Vagina (tissue), 2 donors: ENCODE measurements around the gene SCARF2.

Source experiments
- POLR2A ChIP-seq, 2 donors: fragments of 450-650 bp; IDR thresholded peaks; one replicate each; pipeline ENCODE4 v1.6.1; 2017; ENCODE audit warnings: antibody characterized with exemption in 2 of 2, mild to moderate bottlenecking in 2 of 2, moderate library complexity in 2 of 2
- POLR2AphosphoS5 ChIP-seq, 2 donors: sonication (generic); formaldehyde crosslinking; IDR thresholded peaks; one replicate each; pipeline ENCODE4 v1.9.0; 2017; ENCODE audit warnings: antibody characterized with exemption in 2 of 2, mild to moderate bottlenecking in 2 of 2, low read depth in 1 of 2; ENCODE audit not compliant: insufficient read depth in 1 of 2
- TF ChIP-seq, protein P1 (sequence below), 3 experiments: fragments of 450-650 bp in 2 of 3; fragments of 200-600 bp in 1 of 3; sonication (generic) in 1 of 3; IDR thresholded peaks; one replicate each; pipeline ENCODE4 v1.5.1; 2017 to 2019; ENCODE audit warnings: antibody characterized with exemption in 3 of 3, mild to moderate bottlenecking in 2 of 3, moderate library complexity in 2 of 3

DNA sequence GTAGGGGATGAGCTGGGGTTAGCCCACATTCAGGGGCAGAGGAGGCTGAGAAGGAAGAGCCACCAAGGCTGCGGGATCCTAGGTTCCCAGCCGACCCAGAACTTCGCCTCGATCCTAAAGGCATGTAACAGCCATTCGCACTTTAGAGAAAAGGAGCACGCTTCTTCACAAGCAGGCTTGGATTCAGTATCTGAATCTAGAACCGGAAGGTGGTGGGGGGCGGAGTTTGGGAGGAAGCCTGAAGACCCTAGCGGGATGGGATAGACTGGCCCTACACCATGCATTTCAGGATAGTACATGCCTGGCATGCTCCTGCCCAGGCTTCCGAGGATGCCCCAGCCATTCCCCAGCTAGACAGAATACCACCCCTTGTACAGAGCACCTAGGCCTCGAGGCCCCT, 4.4 kb downstream of the SCARF2 start:
- TF ChIP-seq, protein P1, sequence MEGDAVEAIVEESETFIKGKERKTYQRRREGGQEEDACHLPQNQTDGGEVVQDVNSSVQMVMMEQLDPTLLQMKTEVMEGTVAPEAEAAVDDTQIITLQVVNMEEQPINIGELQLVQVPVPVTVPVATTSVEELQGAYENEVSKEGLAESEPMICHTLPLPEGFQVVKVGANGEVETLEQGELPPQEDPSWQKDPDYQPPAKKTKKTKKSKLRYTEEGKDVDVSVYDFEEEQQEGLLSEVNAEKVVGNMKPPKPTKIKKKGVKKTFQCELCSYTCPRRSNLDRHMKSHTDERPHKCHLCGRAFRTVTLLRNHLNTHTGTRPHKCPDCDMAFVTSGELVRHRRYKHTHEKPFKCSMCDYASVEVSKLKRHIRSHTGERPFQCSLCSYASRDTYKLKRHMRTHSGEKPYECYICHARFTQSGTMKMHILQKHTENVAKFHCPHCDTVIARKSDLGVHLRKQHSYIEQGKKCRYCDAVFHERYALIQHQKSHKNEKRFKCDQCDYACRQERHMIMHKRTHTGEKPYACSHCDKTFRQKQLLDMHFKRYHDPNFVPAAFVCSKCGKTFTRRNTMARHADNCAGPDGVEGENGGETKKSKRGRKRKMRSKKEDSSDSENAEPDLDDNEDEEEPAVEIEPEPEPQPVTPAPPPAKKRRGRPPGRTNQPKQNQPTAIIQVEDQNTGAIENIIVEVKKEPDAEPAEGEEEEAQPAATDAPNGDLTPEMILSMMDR (IDR thresholded peaks at IDR 0.05) = no peak
- TF ChIP-seq POLR2A (IDR thresholded peaks at IDR 0.05) = no peak
- no peak for TF ChIP-seq POLR2AphosphoS5 (IDR thresholded peaks at IDR 0.05; ENCODE audit: insufficient read depth in 1 of 2, low read depth in 1 of 2)
